ENCODE results near the gene CUX1.

DNA sequence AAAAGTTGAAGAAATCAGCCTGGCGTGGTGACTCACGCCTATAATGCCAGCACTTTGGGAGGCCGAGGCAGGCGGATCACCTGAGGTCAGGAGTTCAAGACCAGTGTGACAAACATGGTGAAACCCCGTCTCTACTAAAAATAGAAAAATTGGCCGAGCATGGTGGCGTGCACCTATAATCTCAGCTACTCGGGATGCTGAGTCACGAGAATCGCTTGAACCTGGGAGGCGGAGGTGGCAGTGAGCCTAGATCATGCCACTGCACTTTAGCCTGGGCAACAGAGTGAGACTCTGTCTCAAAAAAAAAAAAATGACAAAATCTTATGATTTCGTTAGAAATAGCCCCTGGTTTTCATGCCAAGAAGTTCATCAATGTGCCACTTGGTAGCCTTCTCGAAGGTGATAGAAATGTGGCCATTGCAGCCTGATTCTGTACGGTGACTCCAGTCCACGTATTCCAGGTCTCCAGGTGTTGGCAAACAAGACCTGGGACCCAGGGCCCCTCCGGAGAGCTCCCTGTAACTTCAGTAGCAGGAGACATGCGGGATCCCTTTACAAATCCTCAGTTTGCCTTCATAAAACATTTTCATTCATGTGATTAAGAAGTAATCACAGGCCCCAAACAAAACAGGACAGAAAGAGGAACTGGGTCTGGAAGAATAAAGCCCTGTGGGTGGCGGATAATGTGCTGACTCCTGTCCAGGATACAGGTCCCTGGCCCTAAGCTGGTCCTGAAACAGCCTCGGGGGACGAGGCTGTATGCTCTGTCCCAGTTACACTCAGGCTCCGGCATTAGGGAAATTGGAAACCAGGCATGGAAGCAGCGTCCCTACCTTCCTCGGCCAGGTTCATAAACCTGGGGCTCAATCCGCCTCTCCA lies 262.0 kb downstream of the CUX1 start:
- TF ChIP-seq CTCF (conservative IDR thresholded peaks at IDR 0.05 in 1 of 2, IDR thresholded peaks at IDR 0.05 in 1 of 2; ENCODE audit: low read depth in 1 of 2, low read length in 2 of 2) (no peak), EZH2 (IDR thresholded peaks at IDR 0.05; ENCODE audit: low read length, missing control alignments) (no peak)

Data from fibroblast of lung (primary cell).